B cell (primary cell): Measurements from ENCODE around the gene CLASP1. TPM values are rescaled to one million over a fixed set of nuclear protein-coding genes. Genes with fewer than 3 reads are reported as not detected.

Experiments used
- ATAC-seq: fragments of 200-7000 bp; cut with Tn5 transposase; one replicate; pipeline ENCODE4 v1.10.0; 2021; ENCODE audit warnings: low read depth, mild to moderate bottlenecking, moderate number of reproducible peaks, moderate library complexity
- CTCF ChIA-PET: fragments of 350-600 bp; sonication (Branson Sonifier 250); formaldehyde crosslinking; loops from one replicate; lab custom pipeline; 2021; ENCODE audit warnings: antibody characterized with exemption, inconsistent platforms; lab: Charles Lee
- POLR2A ChIA-PET: fragments of 350-600 bp; sonication (Branson Sonifier 250); formaldehyde crosslinking; loops from one replicate; lab custom pipeline; 2021; ENCODE audit warnings: antibody characterized with exemption; lab: Charles Lee
- DNase-seq: peaks from one replicate; pipeline ENCODE4 v3.0.0; 2013
- H2AFZ ChIP-seq: 2 replicates; pipeline ENCODE4 v1.6.1; 2012; ENCODE audit warnings: mild to moderate bottlenecking, low read depth, low read length; ENCODE audit not compliant: insufficient read depth, poor library complexity, severe bottlenecking
- H3K27ac ChIP-seq, 2 donors: 1 replicate in 1 of 2; 2 replicates in 1 of 2; pipeline ENCODE4 v1.5.1; 2012 to 2013; ENCODE audit warnings: low read length in 2 of 2, mild to moderate bottlenecking in 2 of 2, moderate library complexity in 1 of 2
- H3K27me3 ChIP-seq, 4 experiments: fragments of 200-600 bp in 1 of 4; sonication (generic) in 1 of 4; replicated peaks in 1 of 4; 1 replicate in 2 of 4; 2 replicates in 2 of 4; pipeline versions ENCODE4 v1.6.1 to v1.7.0; 2013 to 2016; ENCODE audit warnings: low read length in 3 of 4, mild to moderate bottlenecking in 2 of 4, mixed read lengths in 1 of 4, moderate library complexity in 1 of 4; ENCODE audit not compliant: insufficient read depth in 4 of 4, control insufficient read depth in 3 of 4; ENCODE audit errors: control extremely low read depth in 1 of 4
- H3K36me3 ChIP-seq, 2 experiments: replicated peaks in 1 of 2; 1 replicate in 1 of 2; 2 replicates in 1 of 2; pipeline versions ENCODE4 v1.6.1 to v1.7.1; 2013; ENCODE audit warnings: low read length in 1 of 2; ENCODE audit not compliant: insufficient read depth in 2 of 2, control insufficient read depth in 1 of 2; ENCODE audit errors: control extremely low read depth in 1 of 2, extremely low read depth in 1 of 2
- H3K4me1 ChIP-seq, 2 donors: fragments of 200-600 bp in 1 of 2; sonication (generic) in 1 of 2; 1 replicate in 1 of 2; 2 replicates in 1 of 2; pipeline versions ENCODE4 v1.5.1 to v1.6.1; 2013 to 2017; ENCODE audit warnings: low read length in 2 of 2; ENCODE audit not compliant: control insufficient read depth in 2 of 2, insufficient read depth in 2 of 2
- H3K4me2 ChIP-seq: replicated peaks from 2 replicates; pipeline ENCODE3; 2012; ENCODE audit warnings: mild to moderate bottlenecking, low read depth, low read length; ENCODE audit not compliant: poor library complexity, severe bottlenecking
- H3K4me3 ChIP-seq, 5 experiments: fragments of 200-600 bp in 1 of 5; sonication (generic) in 1 of 5; 1 replicate in 3 of 5; 2 replicates in 2 of 5; pipeline versions ENCODE4 v1.5.1 to v1.7.0; 2011 to 2016; ENCODE audit warnings: low read length in 4 of 5, mild to moderate bottlenecking in 4 of 5, low read depth in 2 of 5, control low read depth in 1 of 5, moderate library complexity in 1 of 5; ENCODE audit not compliant: insufficient read depth in 1 of 5; ENCODE audit errors: control extremely low read depth in 1 of 5, extremely low read depth in 1 of 5
- H3K79me2 ChIP-seq: fragments of 200-600 bp; sonication (generic); one replicate; pipeline ENCODE4 v1.6.0; 2016; ENCODE audit warnings: low read length; ENCODE audit not compliant: control insufficient read depth, insufficient read depth
- H3K9ac ChIP-seq: fragments of 200-600 bp; sonication (generic); 2 replicates; pipeline ENCODE4 v1.6.1; 2017; ENCODE audit warnings: mild to moderate bottlenecking, low read length, moderate library complexity
- H3K9me3 ChIP-seq, 3 donors: one replicate each; pipeline versions ENCODE4 v1.6.1 to v1.7.1; 2013; ENCODE audit warnings: low read length in 2 of 3; ENCODE audit not compliant: control insufficient read depth in 2 of 3, insufficient read depth in 1 of 3; ENCODE audit errors: control extremely low read depth in 1 of 3
- H4K20me1 ChIP-seq: 2 replicates; pipeline ENCODE4 v1.6.0; 2012; ENCODE audit warnings: mild to moderate bottlenecking, low read length; ENCODE audit not compliant: insufficient read depth, control insufficient read depth, poor library complexity, severe bottlenecking
- H3K27ac Mint-ChIP-seq: one replicate; pipeline ENCODE4 v1.8.0; 2021; ENCODE audit warnings: mixed read lengths
- H3K27me3 Mint-ChIP-seq: one replicate; pipeline ENCODE4 v1.8.0; 2021; ENCODE audit warnings: mixed read lengths
- H3K4me1 Mint-ChIP-seq: one replicate; pipeline ENCODE4 v1.8.0; 2021; ENCODE audit warnings: mixed read lengths
- H3K4me3 Mint-ChIP-seq: one replicate; pipeline ENCODE4 v1.8.0; 2021; ENCODE audit warnings: mixed read lengths
- H3K9me3 Mint-ChIP-seq: one replicate; pipeline ENCODE4 v1.8.0; 2022; ENCODE audit warnings: mixed read lengths; ENCODE audit not compliant: insufficient read depth
- CTCF ChIP-seq: fragments of 200-600 bp; IDR thresholded peaks from one replicate; pipeline ENCODE4 v1.8.0; 2022; ENCODE audit warnings: antibody characterized with exemption, mild to moderate bottlenecking
- EZH2 ChIP-seq: IDR thresholded peaks from 2 replicates; pipeline ENCODE4 v1.6.1; 2012; ENCODE audit warnings: borderline replicate concordance, low read depth, mild to moderate bottlenecking, moderate library complexity, low read length; ENCODE audit not compliant: insufficient read depth, poor library complexity, severe bottlenecking
- WGBS: methylation state at CpG from one replicate; pipeline ENCODE4 v1.1.5; 2013; ENCODE audit warnings: missing lambda C conversion rate; ENCODE audit not compliant: insufficient coverage; 5-methylcytosine and 5-hydroxymethylcytosine counted together
- intact Hi-C: fragments of 100-400 bp; cut with micrococcal nuclease; formaldehyde crosslinking; loops from one replicate; pipeline ENCODE4 v1.10.0; 2022
- polyA plus RNA-seq: library from polyadenylated mRNA; depleted of rRNA; stranded (reverse); fragments of >200 nt; gene quantifications from 2 replicates; pipeline ENCODE4 v1.2.3, GENCODE V29; 2012
- total RNA-seq, 2 donors: library from RNA; stranded (reverse); fragments of 120-200 nt in 1 of 2; gene quantifications; 1 replicate in 1 of 2; 2 replicates in 1 of 2; pipeline versions ENCODE4 v1.2.3 to v1.2.4, GENCODE V29; 2013 to 2022

Gene CLASP1
- total and polyA plus RNA-seq, 2 donors (not counting 1 experiment from before 2014, with no cell fraction given): 8.7 to 88.0 TPM

- ChIA-PET CTCF (no interaction called here), POLR2A (no interaction called here)
- Histone ChIP-seq H3K4me1 (no peaks in the 10 kb centered on the region), H3K9me3 (no peaks in the 10 kb centered on the region), H4K20me1 (no peaks in the 10 kb centered on the region), H3K9ac (no peak overlapping the region), H3K79me2 (no peaks in the 10 kb centered on the region), H2AFZ (no peak overlapping the region), H3K36me3 (no peaks in the 10 kb centered on the region), H3K27ac (no peak overlapping the region), H3K4me3 (no peak overlapping the region), H3K4me2 (no peak overlapping the region), H3K27me3 (peaks cover 0 to 9% (median 4%) of the 10 kb centered on the region in 4 experiments)
- Mint-ChIP-seq H3K4me3 (no peak overlapping the region), H3K4me1 (no peaks in the 10 kb centered on the region), H3K9me3 (no peaks in the 10 kb centered on the region), H3K27me3 (peaks cover 33% of the 10 kb centered on the region), H3K27ac (no peak overlapping the region)
- ATAC-seq: no peak
- intact Hi-C loops: no loop called here
- DNase-seq: no peak
- WGBS: 0% methylated on average over 1 of the region's 3 CpGs
- TF ChIP-seq CTCF (no peak), EZH2 (no peak)
These were observed 339.5 kb downstream of the CLASP1 start for GRCh38 chr2:121309801-121310200.

GRCh38 chr2:121309323-121309722, 339.9 kb downstream of the CLASP1 start:
- Histone ChIP-seq H3K9me3 (no peaks in the 10 kb centered on the region), H3K36me3 (no peaks in the 10 kb centered on the region), H2AFZ (no peak overlapping the region), H3K4me2 (no peak overlapping the region), H3K4me3 (no peak overlapping the region), H3K4me1 (no peaks in the 10 kb centered on the region), H3K9ac (no peak overlapping the region), H3K27me3 (peaks cover 0 to 9% (median 5%) of the 10 kb centered on the region in 4 experiments), H4K20me1 (no peaks in the 10 kb centered on the region), H3K27ac (no peak overlapping the region), H3K79me2 (no peaks in the 10 kb centered on the region)
- intact Hi-C loops: no loop called here
- ChIA-PET CTCF (no interaction called here), POLR2A (no interaction called here)
- ATAC-seq: no peak
- H3K4me1 Mint-ChIP-seq: no peaks in the 10 kb centered on the region
- peaks cover 36% of the 10 kb centered on the region for H3K27me3 Mint-ChIP-seq
- H3K9me3 Mint-ChIP-seq: no peaks in the 10 kb centered on the region
- H3K27ac Mint-ChIP-seq: no peak overlapping the region
- TF ChIP-seq EZH2 (no peak), CTCF (no peak)
- DNase-seq: no peak
- H3K4me3 Mint-ChIP-seq: no peak overlapping the region
